IMR-90 (cell line): ENCODE data around the gene PI4KA. TPM values are rescaled to one million over a fixed set of nuclear protein-coding genes. Genes with fewer than 3 reads are reported as not detected.

Source experiments
- ATAC-seq: fragments of 200-7000 bp; cut with Tn5 transposase; 2 replicates; pipeline ENCODE4 v1.9.1; 2020; ENCODE audit warnings: low read depth, mild to moderate bottlenecking, moderate library complexity
- BruUV-seq: library from RNA; stranded (reverse); fragments of 400-500 nt; replicated peaks from 2 replicates; lab custom pipeline; 2021; lab: Mats Ljungman, UMichigan
- CTCF ChIA-PET: fragments of 300-600 bp; formaldehyde crosslinking; extraction: SDS; loops from one replicate; lab custom pipeline; 2021; ENCODE audit warnings: antibody characterized with exemption; lab: Yijun Ruan, JAX
- POLR2A ChIA-PET: fragments of 300-600 bp; sonication (Branson Sonifier 250); formaldehyde crosslinking; loops from one replicate; lab custom pipeline; 2022; ENCODE audit warnings: antibody characterized with exemption; ENCODE audit not compliant: unreplicated experiment; lab: Charles Lee
- DNase-seq: peaks from one replicate; pipeline ENCODE4 v3.0.0; 2013
- H2AFZ ChIP-seq: replicated peaks from 2 replicates; pipeline ENCODE3; 2013; ENCODE audit warnings: low read length, mild to moderate bottlenecking; ENCODE audit not compliant: poor library complexity
- H2AK5ac ChIP-seq: 2 replicates; pipeline ENCODE4 v1.6.1; 2013; ENCODE audit warnings: low read depth, low read length, inconsistent platforms
- H2AK9ac ChIP-seq: replicated peaks from 2 replicates; pipeline ENCODE3; 2013; ENCODE audit warnings: mild to moderate bottlenecking, low read depth, low read length, moderate library complexity; ENCODE audit not compliant: poor library complexity
- H2BK120ac ChIP-seq: 2 replicates; pipeline ENCODE4 v1.6.1; 2013; ENCODE audit warnings: low read depth, low read length, inconsistent platforms
- H2BK15ac ChIP-seq: 3 replicates; pipeline ENCODE4 v1.6.1; 2013; ENCODE audit warnings: low read depth, low read length, inconsistent platforms
- H2BK20ac ChIP-seq: 2 replicates; pipeline ENCODE4 v1.6.1; 2013; ENCODE audit warnings: low read depth, mild to moderate bottlenecking, inconsistent platforms, low read length, moderate library complexity
- H2BK5ac ChIP-seq: 2 replicates; pipeline ENCODE4 v1.6.1; 2013; ENCODE audit warnings: mild to moderate bottlenecking, low read depth, low read length, inconsistent platforms; ENCODE audit not compliant: poor library complexity, severe bottlenecking
- H3K14ac ChIP-seq: replicated peaks from 2 replicates; pipeline ENCODE4 v1.6.1; 2013; ENCODE audit warnings: low read depth, low read length, inconsistent platforms
- H3K18ac ChIP-seq: 2 replicates; pipeline ENCODE4 v1.6.1; 2013; ENCODE audit warnings: low read depth, low read length, control low read depth
- H3K23ac ChIP-seq: 2 replicates; pipeline ENCODE4 v1.6.1; 2013; ENCODE audit warnings: low read depth, low read length, inconsistent platforms
- H3K27ac ChIP-seq: 2 replicates; pipeline ENCODE4 v1.5.1; 2013; ENCODE audit warnings: mild to moderate bottlenecking, control low read depth, low read length; ENCODE audit not compliant: insufficient read depth
- H3K27me3 ChIP-seq: 2 replicates; pipeline ENCODE4 v1.6.1; 2013; ENCODE audit warnings: low read length; ENCODE audit not compliant: control insufficient read depth, insufficient read depth
- H3K36me3 ChIP-seq: 2 replicates; pipeline ENCODE4 v1.6.1; 2013; ENCODE audit warnings: low read length, mixed read lengths; ENCODE audit not compliant: control insufficient read depth, insufficient read depth
- H3K4ac ChIP-seq: 2 replicates; pipeline ENCODE4 v1.6.1; 2013; ENCODE audit warnings: low read depth, low read length, inconsistent platforms
- H3K4me1 ChIP-seq: 2 replicates; pipeline ENCODE4 v1.6.1; 2013; ENCODE audit warnings: low read length, mixed read lengths; ENCODE audit not compliant: control insufficient read depth, insufficient read depth
- H3K4me2 ChIP-seq: 2 replicates; pipeline ENCODE4 v1.6.1; 2013; ENCODE audit warnings: low read depth, mild to moderate bottlenecking, control low read depth, low read length, moderate library complexity
- H3K4me3 ChIP-seq: 2 replicates; pipeline ENCODE4 v1.5.1; 2013; ENCODE audit warnings: low read depth, mild to moderate bottlenecking, control low read depth, low read length, moderate library complexity; ENCODE audit not compliant: insufficient read depth
- H3K56ac ChIP-seq: 2 replicates; pipeline ENCODE4 v1.6.1; 2013; ENCODE audit warnings: low read length, inconsistent platforms; ENCODE audit not compliant: insufficient read depth; ENCODE audit errors: extremely low read depth
- H3K79me1 ChIP-seq, 2 experiments: 2 replicates each; pipeline ENCODE4 v1.6.1; 2013; ENCODE audit warnings: low read length in 2 of 2, inconsistent platforms in 1 of 2, low read depth in 1 of 2
- H3K9ac ChIP-seq: 2 replicates; pipeline ENCODE4 v1.6.1; 2013; ENCODE audit warnings: low read depth, low read length, control low read depth
- H3K9me1 ChIP-seq: 2 replicates; pipeline ENCODE4 v1.6.1; 2013; ENCODE audit warnings: low read length, inconsistent platforms; ENCODE audit not compliant: insufficient read depth
- H3K9me3 ChIP-seq: 2 replicates; pipeline ENCODE4 v1.6.1; 2013; ENCODE audit warnings: low read length; ENCODE audit not compliant: control insufficient read depth, insufficient read depth
- H4K20me1 ChIP-seq: 2 replicates; pipeline ENCODE4 v1.6.1; 2013; ENCODE audit warnings: low read length, inconsistent platforms; ENCODE audit not compliant: insufficient read depth
- H4K5ac ChIP-seq: 2 replicates; pipeline ENCODE4 v1.6.1; 2013; ENCODE audit warnings: mild to moderate bottlenecking, low read depth, low read length, control low read depth
- H4K8ac ChIP-seq, 2 experiments: 2 replicates each; pipeline ENCODE4 v1.6.1; 2013; ENCODE audit warnings: low read depth in 2 of 2, low read length in 2 of 2, control low read depth in 1 of 2, inconsistent platforms in 1 of 2
- H4K91ac ChIP-seq: 2 replicates; pipeline ENCODE4 v1.6.1; 2013; ENCODE audit warnings: low read depth, low read length, inconsistent platforms; ENCODE audit not compliant: insufficient read depth
- BHLHE40 ChIP-seq: fragments of 150-350 bp; IDR thresholded peaks from 2 replicates; pipeline ENCODE4 v1.6.1; 2016; ENCODE audit warnings: mild to moderate bottlenecking, low read depth, low read length
- CEBPB ChIP-seq: IDR thresholded peaks from 2 replicates; pipeline ENCODE4 v1.6.1; 2012; ENCODE audit warnings: low read depth, low read length, improper control_type of control experiment
- CHD1 ChIP-seq: IDR thresholded peaks from 2 replicates; pipeline ENCODE4 v1.6.1; 2012; ENCODE audit warnings: low read depth, low read length, improper control_type of control experiment
- FOS ChIP-seq: fragments of 150-350 bp; IDR thresholded peaks from 2 replicates; pipeline ENCODE4 v1.6.1; 2016; ENCODE audit warnings: low read depth, low read length
- MAFK ChIP-seq: IDR thresholded peaks from 2 replicates; pipeline ENCODE4 v1.6.1; 2012; ENCODE audit warnings: low read depth, low read length, improper control_type of control experiment
- MAZ ChIP-seq: IDR thresholded peaks from 2 replicates; pipeline ENCODE4 v1.6.1; 2012; ENCODE audit warnings: low read depth, mild to moderate bottlenecking, low read length, improper control_type of control experiment, moderate library complexity, borderline replicate concordance
- MXI1 ChIP-seq: IDR thresholded peaks from 2 replicates; pipeline ENCODE4 v1.6.1; 2012; ENCODE audit warnings: low read depth, mild to moderate bottlenecking, low read length, moderate library complexity, borderline replicate concordance
- NFE2L2 ChIP-seq: fragments of 150-350 bp; IDR thresholded peaks from 2 replicates; pipeline ENCODE4 v1.6.1; 2016; ENCODE audit warnings: low read depth, mild to moderate bottlenecking, low read length
- RAD21 ChIP-seq: IDR thresholded peaks from 2 replicates; pipeline ENCODE4 v1.6.1; 2012; ENCODE audit warnings: low read length, improper control_type of control experiment
- RCOR1 ChIP-seq: IDR thresholded peaks from 2 replicates; pipeline ENCODE4 v1.6.1; 2012; ENCODE audit warnings: mild to moderate bottlenecking, low read length, improper control_type of control experiment; ENCODE audit not compliant: insufficient replicate concordance
- WGBS, 2 experiments: methylation state at CpG; one replicate each; pipeline versions ENCODE4 v1.1.5 to v1.1.7; 2013; ENCODE audit warnings: missing lambda C conversion rate in 2 of 2; ENCODE audit not compliant: insufficient read length in 1 of 2; ENCODE audit errors: extremely low coverage in 2 of 2; 5-methylcytosine and 5-hydroxymethylcytosine counted together
- dilution Hi-C: fragments of 300-500 bp; cut with HindIII; formaldehyde crosslinking; loops from one replicate; pipeline ENCODE4 v1.14.3; 2018; ENCODE audit warnings: low sequenced_read_pairs; ENCODE audit not compliant: unreplicated experiment
- in situ Hi-C: fragments of 300-500 bp; cut with MboI; formaldehyde crosslinking; loops from 3 replicates; pipeline ENCODE4 v1.14.3; 2019; ENCODE audit warnings: low sequenced_read_pairs, inconsistent platforms, mixed read lengths
- intact Hi-C: fragments of 100-400 bp; cut with micrococcal nuclease; formaldehyde crosslinking; loops from 2 replicates; pipeline ENCODE4 v1.10.0; 2022
- polyA plus RNA-seq, 3 experiments: library from polyadenylated mRNA; depleted of rRNA; stranded (reverse); fragments of >200 nt; gene quantifications; 2 replicates each; pipeline ENCODE4 v1.2.3, GENCODE V29; 2012; ENCODE audit warnings: low replicate concordance in 1 of 3
- total RNA-seq: library from RNA; depleted of rRNA; stranded (reverse); fragments of >200 nt; gene quantifications from 2 replicates; pipeline ENCODE4 v1.2.3, GENCODE V29; 2012
- TF ChIP-seq, protein P1 (sequence below): fragments of 150-350 bp; IDR thresholded peaks from 2 replicates; pipeline ENCODE4 v1.6.1; 2017; ENCODE audit warnings: mild to moderate bottlenecking, antibody characterized with exemption, low read length, low read depth

Gene PI4KA
- total and polyA plus RNA-seq, 2 of the 4 experiments (the other 2 are of a cell fraction), result 16.8 to 35.5 TPM

GRCh38 chr22:20758688-20759087 lies 99.9 kb downstream of the PI4KA start:
- Histone ChIP-seq H2BK5ac (no peak overlapping the region), H4K91ac (no peak overlapping the region), H3K18ac (no peak overlapping the region), H2AK9ac (no peak overlapping the region), H3K9me3 (no peaks in the 10 kb centered on the region), H3K4me2 (no peak overlapping the region), H3K56ac (no peak overlapping the region), H3K9ac (no peak overlapping the region), H3K36me3 (peaks cover 20% of the 10 kb centered on the region), H3K4me3 (no peak overlapping the region), H3K79me1 (no peaks in the 10 kb centered on the region), H3K27ac (no peak overlapping the region), H2AK5ac (no peak overlapping the region), H3K4ac (no peak overlapping the region), H3K4me1 (no peaks in the 10 kb centered on the region), H3K14ac (no peak overlapping the region), H3K27me3 (no peaks in the 10 kb centered on the region), H2BK120ac (no peak overlapping the region), H3K23ac (no peak overlapping the region), H2AFZ (no peak overlapping the region), H3K9me1 (peaks cover 6% of the 10 kb centered on the region), H2BK20ac (no peak overlapping the region), H2BK15ac (no peak overlapping the region), H4K5ac (no peak overlapping the region), H4K8ac (no peak overlapping the region), H4K20me1 (no peaks in the 10 kb centered on the region)
- in situ Hi-C loops, result no loop called here
- ChIA-PET POLR2A (no interaction called here), CTCF (no interaction called here)
- dilution Hi-C loops, result no loop called here
- no TSS peak for BruUV-seq
- ATAC-seq, result no peak
- 83% methylated on average over 1 of the region's 2 CpGs; no CpG with 5 or more reads in 1 of the 2 experiments for WGBS, 2 experiments
- no peak for DNase-seq
- TF ChIP-seq RCOR1 (no peak), BHLHE40 (no peak), MAZ (no peak), CEBPB (no peak), CHD1 (no peak), RAD21 (no peak), FOS (no peak), NFE2L2 (no peak), MXI1 (no peak), MAFK (no peak)
- TF ChIP-seq, protein P1, sequence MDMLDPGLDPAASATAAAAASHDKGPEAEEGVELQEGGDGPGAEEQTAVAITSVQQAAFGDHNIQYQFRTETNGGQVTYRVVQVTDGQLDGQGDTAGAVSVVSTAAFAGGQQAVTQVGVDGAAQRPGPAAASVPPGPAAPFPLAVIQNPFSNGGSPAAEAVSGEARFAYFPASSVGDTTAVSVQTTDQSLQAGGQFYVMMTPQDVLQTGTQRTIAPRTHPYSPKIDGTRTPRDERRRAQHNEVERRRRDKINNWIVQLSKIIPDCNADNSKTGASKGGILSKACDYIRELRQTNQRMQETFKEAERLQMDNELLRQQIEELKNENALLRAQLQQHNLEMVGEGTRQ, result no peak
- intact Hi-C loops, result no loop called here
